ENCODE data around the gene MVB12B.

- TF ChIP-seq CTCF (IDR thresholded peaks at IDR 0.05; ENCODE audit: low read depth, low read length) (no peak), EZH2phosphoT487 (IDR thresholded peaks at IDR 0.05; ENCODE audit: low read depth) (no peak)
Measured at GRCh38 chr9:126298063-126298801, 28.4 kb upstream of the MVB12B start.

Measured in OCI-LY3 (cell line).